H1 (cell line): ENCODE data around the gene SEMA3C. TPM values are rescaled to one million over a fixed set of nuclear protein-coding genes. Genes with fewer than 3 reads are reported as not detected.

ENCODE experiments used
- CBX8 ChIP-seq: fragments of 300-800, 300-1000 bp; sonication (generic); IDR thresholded peaks from 2 replicates; pipeline ENCODE4 v1.7.1; 2016; ENCODE audit warnings: low read depth, low read length, borderline replicate concordance
- EZH2 ChIP-seq: fragments of 200-600 bp; sonication (generic); IDR thresholded peaks from 2 replicates; pipeline ENCODE4 v1.7.1; 2012; ENCODE audit warnings: low read depth, mild to moderate bottlenecking, moderate library complexity, low read length, inconsistent platforms; ENCODE audit not compliant: severe bottlenecking
- POU5F1 ChIP-seq: IDR thresholded peaks from 2 replicates; pipeline ENCODE4 v1.6.1; 2011; ENCODE audit warnings: low read depth, mild to moderate bottlenecking, low read length, moderate library complexity
- RNF2 ChIP-seq: fragments of 200-900, 300-1000 bp; sonication (generic); IDR thresholded peaks from 2 replicates; pipeline ENCODE4 v1.7.1; 2016; ENCODE audit warnings: borderline replicate concordance, low read depth, mild to moderate bottlenecking, antibody characterized with exemption, low read length; ENCODE audit not compliant: poor library complexity, severe bottlenecking; ENCODE audit errors: missing control alignments
- SIN3A ChIP-seq, 2 experiments: IDR thresholded peaks in 1 of 2; conservative IDR thresholded peaks in 1 of 2; 2 replicates each; pipeline ENCODE4 v1.6.1; 2011 to 2012; ENCODE audit warnings: low read length in 2 of 2, improper control_type of control experiment in 1 of 2, low read depth in 1 of 2, mild to moderate bottlenecking in 1 of 2
- TAF7 ChIP-seq: optimal IDR thresholded peaks from 2 replicates; pipeline ENCODE3; 2011; ENCODE audit warnings: low read depth, mild to moderate bottlenecking, inconsistent platforms, low read length, moderate library complexity, borderline replicate concordance
- polyA plus RNA-seq, 7 experiments: library from polyadenylated mRNA; depleted of rRNA in 3 of 7; stranded (reverse) in 5 of 7; unstranded in 2 of 7; fragments of >200 nt in 5 of 7; fragments of 200-250 nt in 2 of 7; gene quantifications; 1 replicate in 5 of 7; 2 replicates in 1 of 7; 4 replicates in 1 of 7; pipeline versions ENCODE4 v1.2.1 to v1.2.3, GENCODE V29; 2011 to 2013; ENCODE audit warnings: missing spikeins in 2 of 7, mixed read lengths in 2 of 7
- total RNA-seq: library from RNA; stranded (reverse); fragmentation: NEBNext Ultra II Directional; extraction: Animal tissue kit (Norgen Biotek cat#: 25700); gene quantifications from 2 replicates; pipeline ENCODE4 v1.2.1, GENCODE V29; 2021

The SEMA3C gene
- total and polyA plus RNA-seq, 2 of the 8 experiments (the other 6 are each of a cell fraction or from before 2014, with no cell fraction given), result 0.15 to 1.4 TPM

DNA sequence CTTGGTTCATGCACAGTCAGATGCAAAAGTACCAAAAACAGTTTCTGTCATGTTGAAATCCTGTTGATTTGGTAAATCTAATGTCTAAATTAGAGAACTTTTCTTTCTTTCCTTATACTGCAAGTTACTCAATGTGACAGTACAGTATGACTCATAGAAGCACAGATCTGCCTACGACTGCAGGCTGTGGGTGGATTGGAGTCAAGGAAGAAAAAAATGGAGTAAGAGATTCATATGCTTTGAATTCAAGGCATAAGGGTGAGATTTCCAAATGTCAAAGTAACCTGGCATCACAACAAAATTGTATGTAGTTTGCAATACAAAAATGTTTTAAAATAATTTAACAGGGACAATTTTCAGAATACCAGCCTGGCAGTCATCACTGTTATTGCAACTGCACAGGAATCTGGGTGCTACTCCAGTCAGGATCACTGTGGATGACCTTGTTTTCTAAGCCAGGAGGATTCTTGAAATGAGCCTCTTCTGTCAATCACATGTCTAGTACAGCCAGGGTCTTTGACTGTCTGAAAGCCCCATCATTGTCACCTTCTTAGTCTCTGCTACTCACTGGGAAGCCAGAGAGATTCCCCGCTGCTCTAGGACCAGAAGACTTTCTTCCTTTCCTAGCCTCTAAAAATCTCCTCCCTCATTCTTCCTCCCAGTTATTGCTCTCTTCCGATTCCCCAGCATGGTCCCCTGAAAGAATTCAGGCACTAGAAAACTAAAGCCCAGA is 196.8 kb downstream of the SEMA3C start (continued):
- TF ChIP-seq TAF7, result no peak
- no peak for TF ChIP-seq RNF2
- TF ChIP-seq POU5F1, result no peak
- TF ChIP-seq CBX8, result no peak
- TF ChIP-seq EZH2, result no peak
- TF ChIP-seq SIN3A (conservative IDR thresholded peaks at IDR 0.05 in 1 of 2, IDR thresholded peaks at IDR 0.05 in 1 of 2; ENCODE audit: low read depth in 1 of 2, low read length in 2 of 2), result no peak
